Measurements from ENCODE around the gene DOCK8.

The DOCK8 gene

DNA sequence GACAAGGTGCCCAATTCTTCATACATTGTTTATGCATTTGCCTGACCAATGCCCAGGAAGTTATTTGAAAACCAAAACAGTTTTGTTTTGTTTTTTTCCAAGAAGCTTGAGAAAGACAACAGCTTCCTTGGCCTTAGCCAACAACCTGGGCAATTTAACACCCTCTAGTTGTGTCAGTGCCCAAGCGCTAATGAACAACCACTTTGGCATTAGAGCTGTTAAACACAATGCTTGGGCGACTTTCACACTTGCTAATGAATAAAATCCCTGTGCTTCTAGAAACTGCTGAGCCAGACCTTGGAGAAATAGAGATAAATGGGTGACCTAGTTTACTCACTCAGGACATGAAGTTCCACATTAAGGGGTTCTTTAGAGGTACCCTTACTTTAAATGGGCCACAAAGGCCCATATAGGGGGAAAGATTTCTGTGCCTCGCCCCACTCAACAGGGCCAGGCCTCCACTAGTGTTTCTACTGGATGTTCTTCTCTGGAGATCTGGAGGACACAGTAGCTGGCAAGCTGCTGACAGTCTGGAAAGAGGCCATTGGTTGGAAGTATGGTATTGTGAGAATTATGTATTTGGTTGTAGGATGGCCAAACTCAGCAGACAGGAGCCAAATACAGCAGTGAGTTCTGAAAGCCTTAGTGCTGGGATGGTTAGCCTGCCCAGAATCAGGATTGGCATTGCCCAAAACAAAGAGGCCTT is 179.8 kb downstream of the DOCK8 start:
- Histone ChIP-seq H3K4me2 (ENCODE audit: low read length) (no peak overlapping the region), H3K9ac (ENCODE audit: low read length) (no peak overlapping the region), H3F3A (ENCODE audit: insufficient read depth, low read length) (no peaks in the 10 kb centered on the region), H2AFZ (ENCODE audit: low read length) (no peak overlapping the region), H4K20me1 (ENCODE audit: insufficient read depth, low read length) (no peaks in the 10 kb centered on the region), H3K4me1 (ENCODE audit: insufficient read depth, low read length, severe bottlenecking) (no peaks in the 10 kb centered on the region), H3K27ac (ENCODE audit: low read depth, low read length, poor library complexity, severe bottlenecking) (no peak overlapping the region), H3K27me3 (ENCODE audit: insufficient read depth, low read length) (no peaks in the 10 kb centered on the region), H3K36me3 (ENCODE audit: insufficient read depth, low read length) (no peaks in the 10 kb centered on the region), H3K4me3 (ENCODE audit: low read depth, low read length, poor library complexity, severe bottlenecking) (no peak overlapping the region), H3K79me2 (ENCODE audit: insufficient read depth, low read length) (no peaks in the 10 kb centered on the region), H3K9me2 (ENCODE audit: low read depth, low read length) (no peaks in the 10 kb centered on the region), H3K9me3 (ENCODE audit: low read length) (no peaks in the 10 kb centered on the region)
- TF ChIP-seq EZH2 (IDR thresholded peaks at IDR 0.05; ENCODE audit: borderline replicate concordance, low read length) (no peak), CTCF (IDR thresholded peaks at IDR 0.05; ENCODE audit: low read length) (no peak)

DNA sequence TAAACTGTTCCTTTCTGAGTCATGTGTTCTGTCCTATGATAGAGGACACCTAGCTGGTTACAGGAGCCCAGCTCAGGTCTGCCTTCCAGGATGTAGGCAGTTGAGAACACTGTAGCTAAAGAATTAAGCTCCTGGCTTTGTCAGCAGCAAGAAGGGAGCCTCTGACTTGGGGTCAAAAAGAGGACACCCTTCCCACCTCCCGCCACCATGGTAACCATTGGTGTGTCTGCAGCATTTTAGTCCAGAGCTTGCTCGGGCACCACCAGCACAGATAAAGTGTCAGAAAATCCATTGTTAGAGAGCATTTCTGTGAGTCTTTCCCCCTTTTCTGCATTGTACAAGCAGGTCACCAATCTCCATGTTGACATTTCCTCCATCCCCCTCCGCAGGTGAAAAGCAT is 181.7 kb downstream of the DOCK8 start:
- no peaks in the 10 kb centered on the region for H3F3A ChIP-seq (ENCODE audit: insufficient read depth, low read length)
- no peak overlapping the region for H3K9ac ChIP-seq (ENCODE audit: low read length)
- H2AFZ ChIP-seq (ENCODE audit: low read length), result no peak overlapping the region
- H3K27me3 ChIP-seq (ENCODE audit: insufficient read depth, low read length), result no peaks in the 10 kb centered on the region
- no peaks in the 10 kb centered on the region for H3K79me2 ChIP-seq (ENCODE audit: insufficient read depth, low read length)
- H3K27ac ChIP-seq (ENCODE audit: low read depth, low read length, poor library complexity, severe bottlenecking), result no peak overlapping the region
- no peaks in the 10 kb centered on the region for H4K20me1 ChIP-seq (ENCODE audit: insufficient read depth, low read length)
- no peak overlapping the region for H3K4me3 ChIP-seq (ENCODE audit: low read depth, low read length, poor library complexity, severe bottlenecking)
- no peak for TF ChIP-seq CTCF (IDR thresholded peaks at IDR 0.05; ENCODE audit: low read length)
- TF ChIP-seq EZH2 (IDR thresholded peaks at IDR 0.05; ENCODE audit: borderline replicate concordance, low read length), result no peak
- H3K36me3 ChIP-seq (ENCODE audit: insufficient read depth, low read length), result no peaks in the 10 kb centered on the region
- no peaks in the 10 kb centered on the region for H3K9me2 ChIP-seq (ENCODE audit: low read depth, low read length)
- no peaks in the 10 kb centered on the region for H3K9me3 ChIP-seq (ENCODE audit: low read length)
- H3K4me2 ChIP-seq (ENCODE audit: low read length), result no peak overlapping the region
- H3K4me1 ChIP-seq (ENCODE audit: insufficient read depth, low read length, severe bottlenecking), result no peaks in the 10 kb centered on the region

DNA sequence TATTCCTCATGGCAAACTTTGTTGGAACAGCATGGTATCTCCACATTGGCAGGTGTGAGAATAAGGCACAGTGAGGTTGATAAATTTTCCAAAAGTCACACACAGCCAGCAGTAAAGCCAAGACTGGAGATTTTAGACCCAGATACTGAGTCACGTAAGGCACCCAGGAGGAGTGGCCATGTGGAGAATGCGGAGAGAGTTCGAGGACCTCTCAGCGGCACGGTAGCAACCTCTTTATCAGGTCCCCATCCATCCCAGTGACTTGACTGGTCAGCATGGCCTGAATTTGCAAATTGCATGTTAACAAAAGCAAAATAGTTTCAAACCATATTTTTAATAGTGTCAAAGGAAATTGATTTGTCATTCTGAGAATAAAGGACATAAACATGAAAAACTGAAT is 183.4 kb downstream of the DOCK8 start:
- TF ChIP-seq EZH2 (IDR thresholded peaks at IDR 0.05; ENCODE audit: borderline replicate concordance, low read length) (no peak), CTCF (IDR thresholded peaks at IDR 0.05; ENCODE audit: low read length) (no peak)
- Histone ChIP-seq H3K4me1 (ENCODE audit: insufficient read depth, low read length, severe bottlenecking) (no peaks in the 10 kb centered on the region), H3K79me2 (ENCODE audit: insufficient read depth, low read length) (no peaks in the 10 kb centered on the region), H2AFZ (ENCODE audit: low read length) (no peak overlapping the region), H3K27me3 (ENCODE audit: insufficient read depth, low read length) (no peaks in the 10 kb centered on the region), H3K4me3 (ENCODE audit: low read depth, low read length, poor library complexity, severe bottlenecking) (no peak overlapping the region), H3K9me2 (ENCODE audit: low read depth, low read length) (no peaks in the 10 kb centered on the region), H3K36me3 (ENCODE audit: insufficient read depth, low read length) (no peaks in the 10 kb centered on the region), H3K27ac (ENCODE audit: low read depth, low read length, poor library complexity, severe bottlenecking) (no peak overlapping the region), H4K20me1 (ENCODE audit: insufficient read depth, low read length) (no peaks in the 10 kb centered on the region), H3F3A (ENCODE audit: insufficient read depth, low read length) (no peaks in the 10 kb centered on the region), H3K4me2 (ENCODE audit: low read length) (no peak overlapping the region), H3K9ac (ENCODE audit: low read length) (no peak overlapping the region), H3K9me3 (ENCODE audit: low read length) (no peaks in the 10 kb centered on the region)

Measured in OCI-LY1 (cell line).